GM13977 (cell line): ENCODE measurements around the gene FAM171A1.

Source experiments
- DNase-seq: peaks from one replicate; pipeline ENCODE4 v3.0.0; 2012; ENCODE audit warnings: low spot score
- CTCF ChIP-seq: IDR thresholded peaks from 2 replicates; pipeline ENCODE4 v1.5.1; 2012; ENCODE audit warnings: mild to moderate bottlenecking, control low read depth; ENCODE audit not compliant: insufficient read depth; ENCODE audit errors: extremely low read depth, missing control alignments
- in situ Hi-C: fragments of 300-500 bp; cut with MboI; formaldehyde crosslinking; loops from one replicate; pipeline ENCODE4 v1.12.0; 2022; ENCODE audit warnings: low sequenced_read_pairs, low pct_unique_long_range_greater_than_20kb, mixed read lengths, inconsistent platforms; ENCODE audit not compliant: unreplicated experiment

Gene FAM171A1

GRCh38 chr10:15200626-15201025 lies 170.5 kb downstream of the FAM171A1 start:
- in situ Hi-C loops = no loop called here
- TF ChIP-seq CTCF = no peak
- DNase-seq = no peak

GRCh38 chr10:15197911-15198310 lies 173.2 kb downstream of the FAM171A1 start:
- no peak for DNase-seq
- TF ChIP-seq CTCF = no peak
- in situ Hi-C loops = no loop called here

GRCh38 chr10:15197276-15197675 lies 173.8 kb downstream of the FAM171A1 start:
- in situ Hi-C loops = no loop called here
- DNase-seq = no peak
- TF ChIP-seq CTCF = no peak

GRCh38 chr10:15196021-15196834 lies 174.9 kb downstream of the FAM171A1 start:
- in situ Hi-C loops = no loop called here
- TF ChIP-seq CTCF = no peak
- DNase-seq = no peak

- in situ Hi-C loops = no loop called here
- TF ChIP-seq CTCF = no peak
- no peak for DNase-seq
Observed at GRCh38 chr10:15189133-15189885, 181.8 kb downstream of the FAM171A1 start.

- DNase-seq = no peak
- TF ChIP-seq CTCF = no peak
- in situ Hi-C loops = no loop called here
Observed at GRCh38 chr10:15188603-15189002, 182.5 kb downstream of the FAM171A1 start.
